A673 (cell line): ENCODE measurements around the gene AUH.

Experiments used
- EZH2 ChIP-seq: fragments of 200-600 bp; sonication (generic); IDR thresholded peaks from 2 replicates; pipeline ENCODE4 v1.6.1; 2017; ENCODE audit warnings: borderline replicate concordance, low read depth, mild to moderate bottlenecking, mixed read lengths, antibody characterized with exemption, low read length; ENCODE audit not compliant: poor library complexity, severe bottlenecking
- TF ChIP-seq, protein P1 (sequence below): fragments of 300-800, 200-600 bp; sonication (generic); conservative IDR thresholded peaks from 2 replicates; pipeline ENCODE4 v1.5.1; 2017; ENCODE audit warnings: low read depth, mild to moderate bottlenecking, antibody characterized with exemption, low read length, moderate library complexity, mixed read lengths

DNA sequence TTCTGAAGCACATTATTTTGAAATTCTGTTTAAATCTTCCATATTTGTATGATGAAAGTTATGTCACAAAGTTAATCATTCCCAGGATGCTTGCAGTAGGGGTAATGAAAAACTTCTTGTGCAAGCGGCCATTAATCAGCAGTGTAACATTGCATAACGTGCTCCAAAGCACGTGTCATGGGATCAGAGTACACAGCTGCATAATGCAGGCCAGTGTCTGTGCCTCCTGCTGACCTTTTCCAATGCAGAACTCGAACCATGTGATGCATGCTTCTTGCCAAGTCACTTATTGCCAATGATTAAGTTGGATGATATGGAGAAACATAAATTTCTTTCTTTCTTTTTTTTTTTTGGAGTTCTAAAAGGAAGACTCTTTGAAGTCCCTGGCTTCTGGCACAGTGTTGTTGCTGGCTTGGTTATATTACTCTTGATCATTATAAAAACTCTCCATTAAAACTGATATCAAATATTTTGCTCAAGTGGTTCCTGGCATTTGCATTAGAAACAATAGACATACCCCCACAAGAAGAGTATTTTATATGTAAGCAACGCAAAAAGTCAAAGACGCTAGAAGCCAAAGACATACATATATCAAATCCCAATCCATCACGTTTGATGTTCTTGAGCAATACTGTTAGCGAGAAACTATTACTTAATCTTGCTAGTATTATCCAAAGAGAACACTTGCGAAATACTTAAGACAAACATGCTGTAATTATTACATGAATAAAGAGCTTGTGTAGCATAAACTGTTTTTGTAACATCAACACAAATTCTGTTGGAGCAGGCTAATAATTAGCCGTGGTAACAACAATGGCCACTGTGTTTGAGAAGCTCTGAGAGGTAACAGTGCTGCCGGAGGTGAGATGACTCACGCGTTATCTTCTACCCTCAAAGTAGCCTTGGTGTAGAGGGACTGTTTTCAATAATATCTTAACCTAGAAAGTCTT, 164.2 kb downstream of the AUH start:
- TF ChIP-seq, protein P1, sequence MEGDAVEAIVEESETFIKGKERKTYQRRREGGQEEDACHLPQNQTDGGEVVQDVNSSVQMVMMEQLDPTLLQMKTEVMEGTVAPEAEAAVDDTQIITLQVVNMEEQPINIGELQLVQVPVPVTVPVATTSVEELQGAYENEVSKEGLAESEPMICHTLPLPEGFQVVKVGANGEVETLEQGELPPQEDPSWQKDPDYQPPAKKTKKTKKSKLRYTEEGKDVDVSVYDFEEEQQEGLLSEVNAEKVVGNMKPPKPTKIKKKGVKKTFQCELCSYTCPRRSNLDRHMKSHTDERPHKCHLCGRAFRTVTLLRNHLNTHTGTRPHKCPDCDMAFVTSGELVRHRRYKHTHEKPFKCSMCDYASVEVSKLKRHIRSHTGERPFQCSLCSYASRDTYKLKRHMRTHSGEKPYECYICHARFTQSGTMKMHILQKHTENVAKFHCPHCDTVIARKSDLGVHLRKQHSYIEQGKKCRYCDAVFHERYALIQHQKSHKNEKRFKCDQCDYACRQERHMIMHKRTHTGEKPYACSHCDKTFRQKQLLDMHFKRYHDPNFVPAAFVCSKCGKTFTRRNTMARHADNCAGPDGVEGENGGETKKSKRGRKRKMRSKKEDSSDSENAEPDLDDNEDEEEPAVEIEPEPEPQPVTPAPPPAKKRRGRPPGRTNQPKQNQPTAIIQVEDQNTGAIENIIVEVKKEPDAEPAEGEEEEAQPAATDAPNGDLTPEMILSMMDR = no peak
- no peak for TF ChIP-seq EZH2
